MM.1S (cell line): ENCODE results near the gene PGF.
A peak's percentile ranks its signal among the peaks of the same experiment; 100 is the strongest.

Experiments
- DNase-seq: peaks from one replicate; pipeline ENCODE4 v3.0.0-alpha.2; 2015
- H2AFZ ChIP-seq: fragments of 300-600 bp; sonication (generic); 2 replicates; pipeline ENCODE4 v1.6.0; 2016; ENCODE audit warnings: antibody characterized with exemption, low read length
- H3F3A ChIP-seq: fragments of 300-600 bp; sonication (generic); 2 replicates; pipeline ENCODE4 v1.6.1; 2016; ENCODE audit warnings: mild to moderate bottlenecking, antibody characterized with exemption, low read length, moderate library complexity, mixed read lengths; ENCODE audit not compliant: insufficient read depth
- H3K27ac ChIP-seq: fragments of 300-600 bp; sonication (generic); 2 replicates; pipeline ENCODE4 v1.5.1; 2016; ENCODE audit warnings: mild to moderate bottlenecking, low read length
- H3K27me3 ChIP-seq: fragments of 300-600 bp; sonication (generic); replicated peaks from 2 replicates; pipeline ENCODE4 v1.6.0; 2016; ENCODE audit warnings: low read length; ENCODE audit not compliant: insufficient read depth
- H3K36me3 ChIP-seq: fragments of 300-600 bp; sonication (generic); replicated peaks from 2 replicates; pipeline ENCODE4 v1.6.1; 2016; ENCODE audit warnings: mild to moderate bottlenecking, low read length, mixed read lengths; ENCODE audit not compliant: insufficient read depth
- H3K4me1 ChIP-seq: fragments of 300-600 bp; sonication (generic); 2 replicates; pipeline ENCODE4 v1.6.1; 2016; ENCODE audit warnings: low read length, mixed read lengths
- H3K4me2 ChIP-seq: fragments of 300-600 bp; sonication (generic); 2 replicates; pipeline ENCODE4 v1.6.0; 2016; ENCODE audit warnings: low read depth, low read length
- H3K4me3 ChIP-seq: fragments of 300-600 bp; sonication (generic); 2 replicates; pipeline ENCODE4 v1.5.1; 2016; ENCODE audit warnings: low read length, mixed read lengths
- H3K79me2 ChIP-seq: fragments of 300-600 bp; sonication (generic); 2 replicates; pipeline ENCODE4 v1.6.1; 2016; ENCODE audit warnings: mixed run types, low read length, mixed read lengths
- H3K9ac ChIP-seq: fragments of 300-600 bp; sonication (generic); 2 replicates; pipeline ENCODE4 v1.6.1; 2016; ENCODE audit warnings: low read length, mixed read lengths
- H3K9me2 ChIP-seq: fragments of 300-600 bp; sonication (generic); replicated peaks from 2 replicates; pipeline ENCODE4 v1.6.1; 2016; ENCODE audit warnings: mild to moderate bottlenecking, low read length, mixed read lengths; ENCODE audit not compliant: insufficient read depth
- H3K9me3 ChIP-seq: fragments of 300-600 bp; sonication (generic); replicated peaks from 2 replicates; pipeline ENCODE4 v1.6.1; 2016; ENCODE audit warnings: mild to moderate bottlenecking, low read length, mixed read lengths; ENCODE audit not compliant: insufficient read depth
- H4K20me1 ChIP-seq: fragments of 300-600 bp; sonication (generic); 2 replicates; pipeline ENCODE4 v1.6.1; 2016; ENCODE audit warnings: mild to moderate bottlenecking, low read length, moderate library complexity, mixed read lengths; ENCODE audit not compliant: insufficient read depth
- CTCF ChIP-seq: fragments of 300-600 bp; sonication (generic); IDR thresholded peaks from 2 replicates; pipeline ENCODE4 v1.5.1; 2016; ENCODE audit warnings: antibody characterized with exemption, low read length, mixed read lengths
- EZH2 ChIP-seq: fragments of 300-600 bp; sonication (generic); optimal IDR thresholded peaks from 2 replicates; pipeline ENCODE3; 2017; ENCODE audit warnings: low read depth, mild to moderate bottlenecking, antibody characterized with exemption, low read length, mixed read lengths
- EZH2phosphoT487 ChIP-seq: fragments of 300-600 bp; sonication (generic); IDR thresholded peaks from 2 replicates; pipeline ENCODE4 v1.6.1; 2018; ENCODE audit warnings: antibody characterized with exemption, low read length

The PGF gene

GRCh38 chr14:74906925-74907521 lies 48.4 kb downstream of the PGF start:
- Histone ChIP-seq H3F3A (no peaks in the 10 kb centered on the region), H3K36me3 (no peaks in the 10 kb centered on the region), H3K79me2 (no peaks in the 10 kb centered on the region), H3K4me3 (no peak overlapping the region), H2AFZ (no peak overlapping the region), H4K20me1 (no peaks in the 10 kb centered on the region), H3K9me2 (no peaks in the 10 kb centered on the region), H3K4me2 (no peak overlapping the region), H3K9me3 (no peaks in the 10 kb centered on the region), H3K4me1 (no peaks in the 10 kb centered on the region), H3K27me3 (no peaks in the 10 kb centered on the region), H3K27ac (no peak overlapping the region), H3K9ac (no peak overlapping the region)
- no peak for DNase-seq
- no peak for TF ChIP-seq EZH2
- TF ChIP-seq CTCF = 0 out of 2 replicates have a peak, but pooled peaks have one; percentile 10
- TF ChIP-seq EZH2phosphoT487 = no peak

- TF ChIP-seq EZH2 (no peak), EZH2phosphoT487 (no peak), CTCF (peak; percentile 71)
- H3K9ac ChIP-seq = no peak overlapping the region
- H3F3A ChIP-seq = no peaks in the 10 kb centered on the region
- no peaks in the 10 kb centered on the region for H4K20me1 ChIP-seq
- no peaks in the 10 kb centered on the region for H3K4me1 ChIP-seq
- H3K4me3 ChIP-seq = no peak overlapping the region
- no peaks in the 10 kb centered on the region for H3K79me2 ChIP-seq
- H3K36me3 ChIP-seq = no peaks in the 10 kb centered on the region
- H2AFZ ChIP-seq = no peak overlapping the region
- H3K27ac ChIP-seq = no peak overlapping the region
- H3K4me2 ChIP-seq = no peak overlapping the region
- H3K27me3 ChIP-seq = no peaks in the 10 kb centered on the region
- DNase-seq = peak; percentile 34
- no peaks in the 10 kb centered on the region for H3K9me3 ChIP-seq
- no peaks in the 10 kb centered on the region for H3K9me2 ChIP-seq
These were observed 49.7 kb downstream of the PGF start for GRCh38 chr14:74905595-74906142.

GRCh38 chr14:74904635-74905503 lies 50.5 kb downstream of the PGF start:
- no peaks in the 10 kb centered on the region for H3K79me2 ChIP-seq
- H4K20me1 ChIP-seq = no peaks in the 10 kb centered on the region
- no peak for DNase-seq
- no peaks in the 10 kb centered on the region for H3K9me2 ChIP-seq
- no peak for TF ChIP-seq EZH2
- H3K9ac ChIP-seq = no peak overlapping the region
- H3K4me3 ChIP-seq = no peak overlapping the region
- H3F3A ChIP-seq = no peaks in the 10 kb centered on the region
- no peaks in the 10 kb centered on the region for H3K27me3 ChIP-seq
- H3K27ac ChIP-seq = no peak overlapping the region
- no peaks in the 10 kb centered on the region for H3K36me3 ChIP-seq
- H3K9me3 ChIP-seq = no peaks in the 10 kb centered on the region
- H3K4me2 ChIP-seq = no peak overlapping the region
- H2AFZ ChIP-seq = no peak overlapping the region
- H3K4me1 ChIP-seq = no peaks in the 10 kb centered on the region
